Measurements from ENCODE around the gene IFT74.
"Not testable (repeated sequence)": the region's sequence is repeated elsewhere in the genome, so short reads cannot be mapped to it uniquely, and the experiment has no call there.

DNA sequence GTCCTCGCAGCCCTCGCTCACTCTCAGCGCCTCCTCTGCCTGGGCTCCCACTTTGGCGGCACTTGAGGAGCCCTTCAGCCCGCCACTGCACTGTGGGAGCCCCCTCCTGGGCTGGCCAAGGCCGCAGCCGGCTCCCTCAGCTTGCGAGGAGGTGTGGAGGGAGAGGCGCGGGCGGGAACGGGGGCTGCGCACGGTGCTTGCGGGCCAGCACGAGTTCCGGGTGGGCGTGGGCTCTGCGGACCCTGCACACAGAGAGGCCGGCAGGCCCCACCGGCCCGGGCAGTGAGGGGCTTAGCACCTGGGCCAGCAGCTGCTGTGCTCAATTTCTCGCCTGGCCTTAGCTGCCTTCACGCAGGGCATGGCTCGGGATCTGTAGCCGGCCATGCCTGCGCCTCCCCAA is 136.3 kb downstream of the IFT74 start:
- TF ChIP-seq, protein P1, sequence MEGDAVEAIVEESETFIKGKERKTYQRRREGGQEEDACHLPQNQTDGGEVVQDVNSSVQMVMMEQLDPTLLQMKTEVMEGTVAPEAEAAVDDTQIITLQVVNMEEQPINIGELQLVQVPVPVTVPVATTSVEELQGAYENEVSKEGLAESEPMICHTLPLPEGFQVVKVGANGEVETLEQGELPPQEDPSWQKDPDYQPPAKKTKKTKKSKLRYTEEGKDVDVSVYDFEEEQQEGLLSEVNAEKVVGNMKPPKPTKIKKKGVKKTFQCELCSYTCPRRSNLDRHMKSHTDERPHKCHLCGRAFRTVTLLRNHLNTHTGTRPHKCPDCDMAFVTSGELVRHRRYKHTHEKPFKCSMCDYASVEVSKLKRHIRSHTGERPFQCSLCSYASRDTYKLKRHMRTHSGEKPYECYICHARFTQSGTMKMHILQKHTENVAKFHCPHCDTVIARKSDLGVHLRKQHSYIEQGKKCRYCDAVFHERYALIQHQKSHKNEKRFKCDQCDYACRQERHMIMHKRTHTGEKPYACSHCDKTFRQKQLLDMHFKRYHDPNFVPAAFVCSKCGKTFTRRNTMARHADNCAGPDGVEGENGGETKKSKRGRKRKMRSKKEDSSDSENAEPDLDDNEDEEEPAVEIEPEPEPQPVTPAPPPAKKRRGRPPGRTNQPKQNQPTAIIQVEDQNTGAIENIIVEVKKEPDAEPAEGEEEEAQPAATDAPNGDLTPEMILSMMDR (IDR thresholded peaks at IDR 0.05): not testable (repeated sequence)
- TF ChIP-seq POLR2A (IDR thresholded peaks at IDR 0.05): not testable (repeated sequence)

Measured in uterus (tissue), 2 donors.